SK-N-SH (cell line): ENCODE results near the gene MTARC1. TPM values are rescaled to one million over a fixed set of nuclear protein-coding genes. Genes with fewer than 3 reads are reported as not detected.

Experiments used
- CTCF ChIA-PET: fragments of 300-600, 350-600 bp; formaldehyde crosslinking; extraction: SDS; loops from one replicate; lab custom pipeline; 2021; lab: Yijun Ruan, JAX
- POLR2A ChIA-PET: fragments of 350-600 bp; sonication (Branson Sonifier 250); formaldehyde crosslinking; extraction: SDS; loops from one replicate; lab custom pipeline; 2020; ENCODE audit warnings: antibody characterized with exemption, inconsistent platforms; lab: Yijun Ruan, JAX
- DNase-seq: peaks from one replicate; pipeline ENCODE4 v3.0.0; 2012
- H2AFZ ChIP-seq: fragments of 200-600 bp; sonication (generic); 2 replicates; pipeline ENCODE4 v1.8.1; 2016; ENCODE audit warnings: antibody characterized with exemption, mild to moderate bottlenecking, low read depth
- H3F3A ChIP-seq: fragments of 200-600 bp; sonication (generic); replicated peaks from 2 replicates; pipeline ENCODE3; 2016; ENCODE audit warnings: antibody characterized with exemption, mild to moderate bottlenecking; ENCODE audit not compliant: insufficient read depth
- H3K27ac ChIP-seq, 2 experiments: fragments of 200-500 bp in 1 of 2; fragments of 200-600 bp in 1 of 2; sonication (Bioruptor generic) in 1 of 2; sonication (generic), shearing (Covaris generic) in 1 of 2; 2 replicates each; pipeline versions ENCODE4 v1.5.1 to v1.6.1; 2014 to 2016; ENCODE audit warnings: low read depth in 2 of 2, inconsistent platforms in 1 of 2, low read length in 1 of 2, mild to moderate bottlenecking in 1 of 2, mixed read lengths in 1 of 2
- H3K27me3 ChIP-seq: fragments of 200-600 bp; sonication (generic), shearing (Covaris generic); 2 replicates; pipeline ENCODE4 v1.6.1; 2016; ENCODE audit warnings: mixed run types; ENCODE audit not compliant: insufficient read depth
- H3K36me3 ChIP-seq, 2 experiments: fragments of 200-500 bp in 1 of 2; fragments of 200-600 bp in 1 of 2; sonication (Bioruptor generic) in 1 of 2; sonication (generic) in 1 of 2; replicated peaks in 1 of 2; 2 replicates each; pipeline versions ENCODE3 to v1.5.1; 2014 to 2016; ENCODE audit warnings: low read length in 1 of 2, mild to moderate bottlenecking in 1 of 2; ENCODE audit not compliant: insufficient read depth in 2 of 2, control insufficient read depth in 1 of 2
- H3K4me1 ChIP-seq, 2 experiments: fragments of 200-500 bp in 1 of 2; fragments of 200-600 bp in 1 of 2; sonication (Bioruptor generic) in 1 of 2; sonication (generic), shearing (Covaris generic) in 1 of 2; 2 replicates each; pipeline versions ENCODE4 v1.5.1 to v1.6.1; 2014 to 2016; ENCODE audit warnings: low read depth in 1 of 2, low read length in 1 of 2, mixed run types in 1 of 2; ENCODE audit not compliant: insufficient read depth in 2 of 2, control insufficient read depth in 1 of 2
- H3K4me2 ChIP-seq: fragments of 200-600 bp; sonication (generic), shearing (Covaris generic); 2 replicates; pipeline ENCODE4 v1.6.1; 2017; ENCODE audit warnings: mixed run types
- H3K4me3 ChIP-seq, 2 experiments: fragments of 200-500 bp in 1 of 2; fragments of 200-600 bp in 1 of 2; sonication (Bioruptor generic) in 1 of 2; sonication (generic), shearing (Covaris generic) in 1 of 2; 2 replicates each; pipeline versions ENCODE4 v1.5.1 to v1.8.1; 2014 to 2016; ENCODE audit warnings: low read depth in 2 of 2, inconsistent platforms in 1 of 2, low read length in 1 of 2, mild to moderate bottlenecking in 1 of 2, mixed read lengths in 1 of 2, moderate library complexity in 1 of 2
- H3K79me2 ChIP-seq: fragments of 200-600 bp; sonication (generic); 2 replicates; pipeline ENCODE4 v1.8.1; 2017; ENCODE audit warnings: mild to moderate bottlenecking; ENCODE audit not compliant: insufficient read depth
- H3K9ac ChIP-seq: fragments of 200-600 bp; sonication (generic); 2 replicates; pipeline ENCODE4 v1.6.1; 2017; ENCODE audit warnings: mixed run types
- H3K9me2 ChIP-seq: fragments of 200-600 bp; sonication (generic); 2 replicates; pipeline ENCODE4 v1.6.1; 2017; ENCODE audit warnings: mixed run types
- H3K9me3 ChIP-seq: fragments of 200-600 bp; sonication (generic); 2 replicates; pipeline ENCODE4 v1.6.1; 2017; ENCODE audit warnings: mixed run types, mild to moderate bottlenecking, moderate library complexity
- H4K20me1 ChIP-seq: fragments of 200-600 bp; sonication (generic); 2 replicates; pipeline ENCODE4 v1.6.1; 2017; ENCODE audit warnings: mild to moderate bottlenecking, mixed run types; ENCODE audit not compliant: insufficient read depth
- CHD2 ChIP-seq: fragments of 150-350 bp; IDR thresholded peaks from 2 replicates; pipeline ENCODE4 v1.6.1; 2018; ENCODE audit warnings: low read length; ENCODE audit not compliant: partially characterized antibody
- ELF1 ChIP-seq: IDR thresholded peaks from 2 replicates; pipeline ENCODE4 v1.4.0; 2012
- EZH2phosphoT487 ChIP-seq: fragments of 200-600 bp; sonication (generic); IDR thresholded peaks from 2 replicates; pipeline ENCODE4 v1.6.1; 2017; ENCODE audit warnings: low read depth, mixed run types, mild to moderate bottlenecking, antibody characterized with exemption, moderate library complexity, borderline replicate concordance
- FOSL2 ChIP-seq: IDR thresholded peaks from 2 replicates; pipeline ENCODE4 v1.4.0; 2012; ENCODE audit warnings: low read depth, mild to moderate bottlenecking, moderate library complexity, borderline replicate concordance
- FOXJ3 ChIP-seq: sonication (generic); formaldehyde crosslinking; IDR thresholded peaks from 2 replicates; pipeline ENCODE4 v1.5.1; 2020; ENCODE audit warnings: mild to moderate bottlenecking, missing genetic modification reagents
- IRF3 ChIP-seq: fragments of 150-350 bp; IDR thresholded peaks from 2 replicates; pipeline ENCODE4 v1.6.1; 2016; ENCODE audit warnings: mild to moderate bottlenecking, low read depth, low read length
- JUND ChIP-seq: IDR thresholded peaks from 2 replicates; pipeline ENCODE4 v1.4.0; 2012
- MXI1 ChIP-seq: IDR thresholded peaks from 2 replicates; pipeline ENCODE4 v1.6.1; 2012; ENCODE audit warnings: mild to moderate bottlenecking, low read depth, low read length, improper control_type of control experiment
- REST ChIP-seq: IDR thresholded peaks from 2 replicates; pipeline ENCODE4 v1.6.1; 2012; ENCODE audit warnings: mild to moderate bottlenecking, low read depth, low read length, moderate library complexity
- RFX5 ChIP-seq: IDR thresholded peaks from 2 replicates; pipeline ENCODE4 v1.6.1; 2012; ENCODE audit warnings: mild to moderate bottlenecking, improper control_type of control experiment, low read length
- RXRA ChIP-seq: IDR thresholded peaks from 2 replicates; pipeline ENCODE4 v1.4.0; 2012; ENCODE audit warnings: low read depth, mild to moderate bottlenecking, borderline replicate concordance
- TAF1 ChIP-seq: IDR thresholded peaks from 2 replicates; pipeline ENCODE4 v1.6.1; 2012; ENCODE audit warnings: low read depth, mild to moderate bottlenecking, low read length, moderate library complexity, borderline replicate concordance
- USF1 ChIP-seq: IDR thresholded peaks from 2 replicates; pipeline ENCODE4 v1.4.0; 2012; ENCODE audit warnings: low read depth, borderline replicate concordance
- USF2 ChIP-seq: fragments of 150-350 bp; IDR thresholded peaks from 2 replicates; pipeline ENCODE4 v1.6.1; 2017; ENCODE audit warnings: antibody characterized with exemption, low read length, low read depth, borderline replicate concordance
- YY1 ChIP-seq: IDR thresholded peaks from 2 replicates; pipeline ENCODE4 v1.4.0; 2012; ENCODE audit warnings: low read depth, mild to moderate bottlenecking
- WGBS: methylation state at CpG from one replicate; pipeline ENCODE4 v1.1.6; 2017; ENCODE audit warnings: low lambda C conversion rate; 5-methylcytosine and 5-hydroxymethylcytosine counted together
- polyA plus RNA-seq, 3 experiments: library from polyadenylated mRNA; depleted of rRNA; stranded (reverse); fragments of >200 nt; gene quantifications; 2 replicates each; pipeline ENCODE4 v1.2.3, GENCODE V29; 2012

Gene MTARC1
- polyA plus RNA-seq, 1 of the 3 experiments (the other 2 are of a cell fraction) = 6.1 TPM

- H2AFZ ChIP-seq = no peak overlapping the region
- no peaks in the 10 kb centered on the region for H3K79me2 ChIP-seq
- H3K9ac ChIP-seq = no peak overlapping the region
- no peaks in the 10 kb centered on the region for H4K20me1 ChIP-seq
- no peak overlapping the region for H3K27ac ChIP-seq
- H3F3A ChIP-seq = no peaks in the 10 kb centered on the region
- H3K4me3 ChIP-seq = no peak overlapping the region
- H3K4me2 ChIP-seq = no peak overlapping the region
- H3K27me3 ChIP-seq = no peaks in the 10 kb centered on the region
- TF ChIP-seq JUND (no peak), YY1 (no peak), CHD2 (no peak), REST (no peak), FOXJ3 (CRISPR knock-in tag) (no peak), FOSL2 (no peak), RFX5 (no peak), RXRA (no peak), MXI1 (no peak), TAF1 (no peak), ELF1 (no peak)
- TF ChIP-seq, all 33 proteins: peak for 0
- no peak for DNase-seq
- Histone ChIP-seq H3K9me2 (no peaks in the 10 kb centered on the region), H3K4me1 (peaks cover 0 to 5% of the 10 kb centered on the region in 2 experiments; a peak in 1 of 4 replicates), H3K9me3 (no peaks in the 10 kb centered on the region), H3K36me3 (peaks cover 0 to 3% of the 10 kb centered on the region in 2 experiments)
- POLR2A ChIA-PET = no interaction called here
- CTCF ChIA-PET = interaction anchor here (1.1 to 2.7 kb wide), 8 partner anchors 9 to 395 kb away, joined by 3 to 12 read pairs (median 4); no protein-coding TSS in a partner anchor
- 71% methylated on average over 11 of the region's 11 CpGs for WGBS
Measured at GRCh38 chr1:220808345-220809186, 21.9 kb downstream of the MTARC1 start.

- ChIA-PET POLR2A (no interaction called here), CTCF (interaction anchor here (0.5 to 2.7 kb wide), 11 partner anchors 9 to 394 kb away, joined by 3 to 12 read pairs (median 5); no protein-coding TSS in a partner anchor)
- 81% methylated on average over 6 of the region's 6 CpGs for WGBS
- Histone ChIP-seq H3K27ac (no peak overlapping the region), H3K79me2 (no peaks in the 10 kb centered on the region), H3K9ac (no peak overlapping the region), H3K4me3 (no peak overlapping the region), H3K9me3 (no peaks in the 10 kb centered on the region), H3K4me1 (peaks cover 0 to 5% of the 10 kb centered on the region in 2 experiments; a peak in 1 of 4 replicates), H3K4me2 (no peak overlapping the region), H3K27me3 (no peaks in the 10 kb centered on the region), H4K20me1 (no peaks in the 10 kb centered on the region), H2AFZ (no peak overlapping the region), H3F3A (no peaks in the 10 kb centered on the region), H3K36me3 (peaks cover 0 to 3% of the 10 kb centered on the region in 2 experiments), H3K9me2 (no peaks in the 10 kb centered on the region)
- DNase-seq = no peak
- TF ChIP-seq EZH2phosphoT487 (no peak), USF1 (no peak), JUND (no peak), USF2 (no peak), ELF1 (no peak), IRF3 (no peak)
Measured at GRCh38 chr1:220809187-220809550, 22.5 kb downstream of the MTARC1 start.
